ENCODE data around the gene ARPC3. TPM values are rescaled to one million over a fixed set of nuclear protein-coding genes. Genes with fewer than 3 reads are reported as not detected.
A peak's percentile ranks its signal among the peaks of the same experiment; 100 is the strongest.

Gene ARPC3
- total RNA-seq (100 to 1,000 TPM; 179 to 195 TPM), polyA plus RNA-seq (100 to 1,000 TPM; 491 to 514 TPM)
- long read RNA-seq, donor 1, transcript ARPC3-201 (7 exons, 1,014 nt) = major isoform, 116 of 164 reads
- long read RNA-seq, donor 1, partial matches to known transcripts = 46 of 164 reads
- long read RNA-seq, donor 1, other reads (novel, unspliced or antisense) = 0 of 164 reads
- long read RNA-seq, donor 2, transcript ARPC3-201 (7 exons, 1,014 nt) = major isoform, 55 of 110 reads
- long read RNA-seq, donor 2, partial matches to known transcripts = 53 of 110 reads
- long read RNA-seq, donor 2, other reads (novel, unspliced or antisense) = 0 of 110 reads
- long read RNA-seq, donor 3, transcript ARPC3-201 (7 exons, 1,014 nt) = major isoform, 73 of 96 reads
- long read RNA-seq, donor 3, partial matches to known transcripts = 22 of 96 reads
- long read RNA-seq, donor 3, other reads (novel, unspliced or antisense) = 0 of 96 reads
- long read RNA-seq, donor 4, transcript ARPC3-201 (7 exons, 1,014 nt) = major isoform, 57 of 107 reads
- long read RNA-seq, donor 4, partial matches to known transcripts = 47 of 107 reads
- long read RNA-seq, donor 4, other reads (novel, unspliced or antisense) = 0 of 107 reads
- long read RNA-seq, donor 5, transcript ARPC3-201 (7 exons, 1,014 nt) = major isoform, 131 of 206 reads
- long read RNA-seq, donor 5, partial matches to known transcripts = 70 of 206 reads
- long read RNA-seq, donor 5, other reads (novel, unspliced or antisense) = 0 of 206 reads

GRCh38 chr12:110449799-110450497 lies at the start of gene ARPC3:
Gene ARPC3, minus strand, starts transcription at chr12:110450337. Its CDS starts 77 bp downstream, at chr12:110450260.
- TF ChIP-seq CTCF (IDR thresholded peaks at IDR 0.05; ENCODE audit: control extremely low read depth, extremely low read depth) = peak; percentile 93
- DNase-seq = peak; percentile 95 to 97 (median 97)
- Histone ChIP-seq H3K4me1 (ENCODE audit: control insufficient read depth in 5 of 5, insufficient read depth in 5 of 5, low read length in 5 of 5) (peaks cover 0 to 11% (median 5%) of the 10 kb centered on the region in 5 donors), H3K36me3 (ENCODE audit: control insufficient read depth in 4 of 4, insufficient read depth in 4 of 4, low read length in 4 of 4) (peaks cover 0 to 13% (median 5%) of the 10 kb centered on the region in 4 donors), H3K9ac (ENCODE audit: insufficient read depth in 1 of 2, low read length in 2 of 2) (peak within 1 kb of the TSS; percentile 86 to 88), H3K4me3 (peak within 1 kb of the TSS; percentile 66), H3K27ac (ENCODE audit: low read depth in 1 of 2, low read length in 1 of 2) (peak within 1 kb of the TSS; percentile 85 to 89), H3K27me3 (ENCODE audit: control insufficient read depth in 3 of 3, insufficient read depth in 3 of 3, low read length in 2 of 3) (no peaks in the 10 kb centered on the region), H3K9me3 (ENCODE audit: control insufficient read depth in 4 of 4, insufficient read depth in 3 of 4, low read length in 3 of 4) (no peaks in the 10 kb centered on the region)
- ATAC-seq (ENCODE audit: insufficient read depth, low FRiP score) = peak; percentile 96
- whole genome bisulfite sequencing, 2 donors = 0 to 1% methylated on average over 43 to 51 of the region's 51 CpGs

GRCh38 chr12:110498984-110499706 lies 49.0 kb upstream of the ARPC3 start:
- H3K27me3 ChIP-seq (ENCODE audit: control insufficient read depth in 3 of 3, insufficient read depth in 3 of 3, low read length in 2 of 3) = no peaks in the 10 kb centered on the region
- H3K9me3 ChIP-seq (ENCODE audit: control insufficient read depth in 4 of 4, insufficient read depth in 3 of 4, low read length in 3 of 4) = no peaks in the 10 kb centered on the region
- no peak overlapping the region for H3K4me3 ChIP-seq
- H3K27ac ChIP-seq (ENCODE audit: low read depth in 1 of 2, low read length in 1 of 2) = peak overlapping the region in 1 of 2 donors; percentile 36
- ATAC-seq (ENCODE audit: insufficient read depth, low FRiP score) (no peak), DNase-seq (no peak)
- 28 to 47% methylated on average over 4 of the region's 4 CpGs for WGBS, 2 donors
- H3K4me1 ChIP-seq (ENCODE audit: control insufficient read depth in 5 of 5, insufficient read depth in 5 of 5, low read length in 5 of 5) = peaks cover 0 to 19% (median 5%) of the 10 kb centered on the region in 5 donors
- H3K9ac ChIP-seq (ENCODE audit: insufficient read depth in 1 of 2, low read length in 2 of 2) = no peak overlapping the region
- peaks cover 6 to 13% (median 9%) of the 10 kb centered on the region in 4 donors for H3K36me3 ChIP-seq (ENCODE audit: control insufficient read depth in 4 of 4, insufficient read depth in 4 of 4, low read length in 4 of 4)
- no peak for TF ChIP-seq CTCF (IDR thresholded peaks at IDR 0.05; ENCODE audit: control extremely low read depth, extremely low read depth)

GRCh38 chr12:110475426-110475825 lies 25.3 kb upstream of the ARPC3 start:
- WGBS, 2 donors = 90 to 96% methylated on average over 7 of the region's 7 CpGs
- DNase-seq = no peak
- H3K9me3 ChIP-seq (ENCODE audit: control insufficient read depth in 4 of 4, insufficient read depth in 3 of 4, low read length in 3 of 4) = no peaks in the 10 kb centered on the region
- H3K27ac ChIP-seq (ENCODE audit: low read depth in 1 of 2, low read length in 1 of 2) = no peak overlapping the region
- H3K4me3 ChIP-seq = no peak overlapping the region
- no peak for TF ChIP-seq CTCF (IDR thresholded peaks at IDR 0.05; ENCODE audit: control extremely low read depth, extremely low read depth)
- no peaks in the 10 kb centered on the region for H3K4me1 ChIP-seq (ENCODE audit: control insufficient read depth in 5 of 5, insufficient read depth in 5 of 5, low read length in 5 of 5)
- no peak overlapping the region for H3K9ac ChIP-seq (ENCODE audit: insufficient read depth in 1 of 2, low read length in 2 of 2)
- ATAC-seq (ENCODE audit: insufficient read depth, low FRiP score) = no peak
- H3K36me3 ChIP-seq (ENCODE audit: control insufficient read depth in 4 of 4, insufficient read depth in 4 of 4, low read length in 4 of 4) = peaks cover 0 to 4% (median 1%) of the 10 kb centered on the region in 4 donors
- no peaks in the 10 kb centered on the region for H3K27me3 ChIP-seq (ENCODE audit: control insufficient read depth in 3 of 3, insufficient read depth in 3 of 3, low read length in 2 of 3)
